H9 (cell line): ENCODE data around the gene LZTFL1. TPM values are rescaled to one million over a fixed set of nuclear protein-coding genes. Genes with fewer than 3 reads are reported as not detected.

Experiments used
- DNase-seq: peaks from one replicate; pipeline ENCODE4 v3.0.0-alpha.2; 2017
- H2AFZ ChIP-seq: one replicate; pipeline ENCODE4 v1.6.1; 2013; ENCODE audit warnings: mild to moderate bottlenecking, low read length, control low read depth, moderate library complexity
- H2AK5ac ChIP-seq: 2 replicates; pipeline ENCODE4 v1.6.1; 2013; ENCODE audit warnings: low read length, control low read depth, mixed read lengths; ENCODE audit not compliant: insufficient read length
- H2BK120ac ChIP-seq: one replicate; pipeline ENCODE4 v1.6.1; 2013; ENCODE audit warnings: low read depth, mild to moderate bottlenecking, low read length, control low read depth, inconsistent platforms; ENCODE audit not compliant: poor library complexity, severe bottlenecking
- H2BK12ac ChIP-seq: 2 replicates; pipeline ENCODE4 v1.6.1; 2013; ENCODE audit warnings: low read length, control low read depth, mixed read lengths, low read depth; ENCODE audit not compliant: insufficient read length
- H2BK15ac ChIP-seq: 2 replicates; pipeline ENCODE4 v1.6.1; 2013; ENCODE audit warnings: low read depth, low read length, control low read depth
- H2BK20ac ChIP-seq: one replicate; pipeline ENCODE4 v1.6.1; 2013; ENCODE audit warnings: low read depth, mild to moderate bottlenecking, low read length, control low read depth, inconsistent platforms; ENCODE audit not compliant: poor library complexity, severe bottlenecking
- H2BK5ac ChIP-seq: 2 replicates; pipeline ENCODE4 v1.6.1; 2013; ENCODE audit warnings: low read length, control low read depth, mixed read lengths; ENCODE audit not compliant: insufficient read length
- H3K14ac ChIP-seq: 2 replicates; pipeline ENCODE4 v1.6.1; 2013; ENCODE audit warnings: low read length, control low read depth; ENCODE audit not compliant: insufficient read depth
- H3K18ac ChIP-seq: 2 replicates; pipeline ENCODE4 v1.6.1; 2013; ENCODE audit warnings: low read depth, mild to moderate bottlenecking, mixed read lengths, low read length, control low read depth; ENCODE audit not compliant: insufficient read length
- H3K23ac ChIP-seq: 2 replicates; pipeline ENCODE4 v1.6.1; 2013; ENCODE audit warnings: low read length, control low read depth, mixed read lengths, low read depth; ENCODE audit not compliant: insufficient read length
- H3K23me2 ChIP-seq: 2 replicates; pipeline ENCODE4 v1.6.1; 2013; ENCODE audit warnings: low read depth, mild to moderate bottlenecking, mixed read lengths, low read length, control low read depth; ENCODE audit not compliant: insufficient read length, poor library complexity, severe bottlenecking
- H3K27ac ChIP-seq: 2 replicates; pipeline ENCODE4 v1.5.1; 2013; ENCODE audit warnings: low read length, control low read depth, mixed read lengths, low read depth; ENCODE audit not compliant: insufficient read length
- H3K27me3 ChIP-seq: 2 replicates; pipeline ENCODE4 v1.6.1; 2013; ENCODE audit warnings: low read length, control low read depth, inconsistent platforms; ENCODE audit not compliant: insufficient read depth
- H3K4ac ChIP-seq: 2 replicates; pipeline ENCODE4 v1.6.1; 2013; ENCODE audit warnings: low read depth, mild to moderate bottlenecking, control low read depth, inconsistent platforms, low read length, moderate library complexity
- H3K4me1 ChIP-seq: 2 replicates; pipeline ENCODE4 v1.6.1; 2013; ENCODE audit warnings: low read length, control low read depth, inconsistent platforms; ENCODE audit not compliant: insufficient read depth
- H3K4me2 ChIP-seq: 2 replicates; pipeline ENCODE4 v1.6.1; 2013; ENCODE audit warnings: low read length, control low read depth, mixed read lengths; ENCODE audit not compliant: insufficient read length, insufficient read depth
- H3K56ac ChIP-seq: 2 replicates; pipeline ENCODE4 v1.6.1; 2013; ENCODE audit warnings: low read depth, mild to moderate bottlenecking, mixed read lengths, low read length, control low read depth; ENCODE audit not compliant: insufficient read length
- H3K79me1 ChIP-seq: 2 replicates; pipeline ENCODE4 v1.6.1; 2013; ENCODE audit warnings: low read depth, mild to moderate bottlenecking, moderate library complexity, low read length, control low read depth, inconsistent platforms; ENCODE audit not compliant: insufficient read depth, poor library complexity, severe bottlenecking
- H3K79me2 ChIP-seq: 2 replicates; pipeline ENCODE4 v1.6.1; 2013; ENCODE audit warnings: low read length, control low read depth, inconsistent platforms; ENCODE audit not compliant: insufficient read depth
- H3K9ac ChIP-seq: 2 replicates; pipeline ENCODE4 v1.6.1; 2013; ENCODE audit warnings: low read length, control low read depth, mixed read lengths; ENCODE audit not compliant: insufficient read length; ENCODE audit errors: extremely low read depth
- H3K9me3 ChIP-seq: one replicate; pipeline ENCODE4 v1.6.1; 2013; ENCODE audit warnings: low read depth, low read length, inconsistent platforms; ENCODE audit not compliant: control insufficient read depth
- H3T11ph ChIP-seq: one replicate; pipeline ENCODE4 v1.6.1; 2013; ENCODE audit warnings: mild to moderate bottlenecking, low read length, control low read depth, inconsistent platforms
- H4K20me1 ChIP-seq: one replicate; pipeline ENCODE4 v1.6.1; 2013; ENCODE audit not compliant: control insufficient read depth, insufficient read length, insufficient read depth
- H4K5ac ChIP-seq: 2 replicates; pipeline ENCODE4 v1.6.1; 2013; ENCODE audit warnings: low read depth, mild to moderate bottlenecking, mixed read lengths, low read length, control low read depth; ENCODE audit not compliant: insufficient read length
- H4K8ac ChIP-seq: replicated peaks from 2 replicates; pipeline ENCODE4 v1.6.1; 2013; ENCODE audit warnings: low read length, control low read depth, mixed read lengths, low read depth; ENCODE audit not compliant: insufficient read length
- H4K91ac ChIP-seq: 2 replicates; pipeline ENCODE4 v1.6.1; 2013; ENCODE audit warnings: low read depth, mild to moderate bottlenecking, moderate library complexity, mixed read lengths, low read length, control low read depth; ENCODE audit not compliant: insufficient read length
- H3K27ac Mint-ChIP-seq, 3 experiments: 2 replicates in 2 of 3; 3 replicates in 1 of 3; pipeline ENCODE4 v1.8.0; 2020 to 2021; ENCODE audit warnings: mixed read lengths in 3 of 3, mild to moderate bottlenecking in 1 of 3, moderate library complexity in 1 of 3
- H3K27me3 Mint-ChIP-seq: 2 replicates; pipeline ENCODE4 v1.8.0; 2021; ENCODE audit warnings: low read depth, mild to moderate bottlenecking, moderate library complexity, mixed read lengths
- H3K36me3 Mint-ChIP-seq, 3 experiments: 2 replicates in 2 of 3; 3 replicates in 1 of 3; pipeline ENCODE4 v1.8.0; 2020 to 2021; ENCODE audit warnings: low read depth in 3 of 3, mixed read lengths in 3 of 3; ENCODE audit not compliant: insufficient read depth in 1 of 3
- H3K4me1 Mint-ChIP-seq, 2 experiments: 2 replicates each; pipeline ENCODE4 v1.8.0; 2020; ENCODE audit warnings: mixed read lengths in 2 of 2
- H3K4me3 Mint-ChIP-seq, 2 experiments: 2 replicates in 1 of 2; 3 replicates in 1 of 2; pipeline ENCODE4 v1.8.0; 2020 to 2021; ENCODE audit warnings: mild to moderate bottlenecking in 2 of 2, mixed read lengths in 2 of 2, moderate library complexity in 1 of 2
- H3K9me3 Mint-ChIP-seq, 2 experiments: 2 replicates in 1 of 2; 3 replicates in 1 of 2; pipeline ENCODE4 v1.8.0; 2020; ENCODE audit warnings: mild to moderate bottlenecking in 2 of 2, mixed read lengths in 2 of 2, moderate library complexity in 1 of 2
- WGBS: extraction: QIAGEN DNeasy Blood & Tissue Kit; methylation state at CpG from one replicate; pipeline ENCODE4 v1.1.7; 2013; ENCODE audit warnings: missing lambda C conversion rate, low lambda C conversion rate, mixed read lengths; ENCODE audit not compliant: insufficient read length; ENCODE audit errors: extremely low coverage; 5-methylcytosine and 5-hydroxymethylcytosine counted together
- total RNA-seq: library from RNA; stranded (reverse); gene quantifications from 2 replicates; pipeline ENCODE4 v1.2.1, GENCODE V29; 2021
- TF ChIP-seq, protein P1 (sequence below): fragments of 200-600 bp; sonication (generic); conservative IDR thresholded peaks from 3 replicates; pipeline ENCODE4 v1.8.0; 2021; ENCODE audit warnings: antibody characterized with exemption, mild to moderate bottlenecking

Gene LZTFL1
- total RNA-seq, 1 experiment from 2014 or later = 12.2 TPM

DNA sequence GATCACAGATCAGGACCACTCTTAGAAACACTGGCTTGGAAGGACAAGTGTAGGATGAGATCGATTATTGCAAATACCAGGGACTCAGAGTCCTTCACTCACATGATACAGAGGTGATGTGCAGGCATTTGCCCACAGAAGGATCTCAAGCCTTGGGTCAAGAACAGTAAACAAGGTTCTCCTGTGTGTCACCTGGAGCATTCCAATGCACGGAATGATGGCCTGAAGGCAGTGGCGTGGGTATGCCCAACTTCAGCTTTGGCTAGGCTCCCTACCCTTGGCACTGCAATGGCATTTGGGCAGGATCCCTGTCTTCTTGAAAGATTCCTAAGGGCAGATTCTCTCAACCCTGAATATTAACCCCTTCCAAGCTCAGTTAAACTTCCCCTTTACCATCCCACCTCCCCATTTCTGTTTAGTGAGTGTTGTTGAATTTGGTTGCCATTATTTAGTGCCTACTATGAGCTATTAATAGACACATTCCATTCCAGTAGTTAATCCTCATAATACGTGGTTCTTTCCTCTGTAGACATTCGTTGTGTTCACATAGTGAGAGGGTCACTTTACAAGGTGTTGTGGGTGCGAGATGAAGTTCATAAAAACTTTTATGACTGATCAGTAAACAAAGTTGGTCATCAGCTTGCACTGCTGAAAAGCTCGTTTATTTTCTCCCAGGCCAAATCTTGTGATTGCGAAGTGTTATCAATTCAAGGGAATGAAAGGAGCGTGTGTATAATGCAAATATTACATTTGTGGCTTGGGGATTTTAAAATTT lies 1.1 kb upstream of the LZTFL1 start:
- Histone ChIP-seq H3K23me2 (peaks cover 11% of the 10 kb centered on the region), H2BK15ac (no peak overlapping the region), H3K79me1 (no peaks in the 10 kb centered on the region), H3K9me3 (no peaks in the 10 kb centered on the region), H3K9ac (no peak overlapping the region), H3K27me3 (peaks cover 6% of the 10 kb centered on the region; the same call in 1 of the 2 replicates), H3K23ac (no peak overlapping the region), H2AK5ac (no peak overlapping the region), H3K14ac (no peak overlapping the region), H4K91ac (no peak overlapping the region), H2BK20ac (no peak overlapping the region), H3K79me2 (no peaks in the 10 kb centered on the region), H3K4me2 (no peak overlapping the region), H3T11ph (no peak overlapping the region), H3K56ac (no peak overlapping the region), H3K4me1 (no peaks in the 10 kb centered on the region), H4K5ac (no peak overlapping the region), H2BK5ac (no peak overlapping the region), H4K20me1 (no peaks in the 10 kb centered on the region), H3K18ac (no peak overlapping the region), H4K8ac (no peak overlapping the region), H3K4ac (no peak overlapping the region), H2BK120ac (no peak overlapping the region), H2BK12ac (no peak overlapping the region), H2AFZ (no peak overlapping the region), H3K27ac (no peak overlapping the region)
- H3K27ac Mint-ChIP-seq = no peak overlapping the region
- no CpG with 5 or more reads among the region's 9 CpGs for WGBS
- no peaks in the 10 kb centered on the region for H3K9me3 Mint-ChIP-seq
- TF ChIP-seq, protein P1, sequence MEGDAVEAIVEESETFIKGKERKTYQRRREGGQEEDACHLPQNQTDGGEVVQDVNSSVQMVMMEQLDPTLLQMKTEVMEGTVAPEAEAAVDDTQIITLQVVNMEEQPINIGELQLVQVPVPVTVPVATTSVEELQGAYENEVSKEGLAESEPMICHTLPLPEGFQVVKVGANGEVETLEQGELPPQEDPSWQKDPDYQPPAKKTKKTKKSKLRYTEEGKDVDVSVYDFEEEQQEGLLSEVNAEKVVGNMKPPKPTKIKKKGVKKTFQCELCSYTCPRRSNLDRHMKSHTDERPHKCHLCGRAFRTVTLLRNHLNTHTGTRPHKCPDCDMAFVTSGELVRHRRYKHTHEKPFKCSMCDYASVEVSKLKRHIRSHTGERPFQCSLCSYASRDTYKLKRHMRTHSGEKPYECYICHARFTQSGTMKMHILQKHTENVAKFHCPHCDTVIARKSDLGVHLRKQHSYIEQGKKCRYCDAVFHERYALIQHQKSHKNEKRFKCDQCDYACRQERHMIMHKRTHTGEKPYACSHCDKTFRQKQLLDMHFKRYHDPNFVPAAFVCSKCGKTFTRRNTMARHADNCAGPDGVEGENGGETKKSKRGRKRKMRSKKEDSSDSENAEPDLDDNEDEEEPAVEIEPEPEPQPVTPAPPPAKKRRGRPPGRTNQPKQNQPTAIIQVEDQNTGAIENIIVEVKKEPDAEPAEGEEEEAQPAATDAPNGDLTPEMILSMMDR = no peak
- H3K27me3 Mint-ChIP-seq = peaks cover 53% of the 10 kb centered on the region
- peak overlapping the region in 1 of 2 experiments; percentile 89; a peak in 2 of 5 replicates for H3K4me3 Mint-ChIP-seq
- H3K4me1 Mint-ChIP-seq = peaks cover 3 to 5% of the 10 kb centered on the region in 2 experiments; a peak in 3 of 4 replicates
- H3K36me3 Mint-ChIP-seq = no peaks in the 10 kb centered on the region
- no peak for DNase-seq
